Caco-2 (cell line): ENCODE data around the gene HFM1. TPM values are rescaled to one million over a fixed set of nuclear protein-coding genes. Genes with fewer than 3 reads are reported as not detected.
"Not testable (repeated sequence)": the region's sequence is repeated elsewhere in the genome, so short reads cannot be mapped to it uniquely, and the experiment has no call there.

Source experiments
- BruUV-seq: library from RNA; stranded (reverse); fragments of 400-500 nt; replicated peaks from 2 replicates; lab custom pipeline; 2021; lab: Mats Ljungman, UMichigan
- CTCF ChIA-PET: fragments of 300-600 bp; sonication (Branson Sonifier 250); formaldehyde crosslinking; loops from one replicate; lab custom pipeline; 2022; ENCODE audit warnings: antibody characterized with exemption; lab: Charles Lee
- POLR2A ChIA-PET: fragments of 300-600 bp; sonication (Branson Sonifier 250); formaldehyde crosslinking; loops from one replicate; lab custom pipeline; 2022; ENCODE audit warnings: antibody characterized with exemption; lab: Charles Lee
- DNase-seq, 2 experiments: peaks; one replicate each; pipeline versions ENCODE4 v3.0.0 to v3.0.0-alpha.2; 2020 to 2022
- H3K27me3 ChIP-seq: replicated peaks from 2 replicates; pipeline ENCODE4 v1.6.0; 2011; ENCODE audit warnings: low read length; ENCODE audit not compliant: control insufficient read depth, insufficient read depth
- H3K36me3 ChIP-seq: 2 replicates; pipeline ENCODE4 v1.5.1; 2011; ENCODE audit warnings: low read length; ENCODE audit not compliant: control insufficient read depth, insufficient read depth
- H3K4me1 ChIP-seq: fragments of 250-450 bp; sonication (Bioruptor Pico); 2 replicates; pipeline ENCODE4 v1.5.1; 2020; ENCODE audit warnings: mild to moderate bottlenecking
- H3K4me3 ChIP-seq: 2 replicates; pipeline ENCODE4 v1.5.1; 2011; ENCODE audit warnings: low read depth, mild to moderate bottlenecking, control low read depth, low read length
- H3K9me3 ChIP-seq: fragments of 250-450 bp; sonication (Bioruptor Pico); 2 replicates; pipeline ENCODE4 v1.5.1; 2020; ENCODE audit warnings: mild to moderate bottlenecking, moderate library complexity
- H3K27ac Mint-ChIP-seq: one replicate; pipeline ENCODE4 v1.8.0; 2022; ENCODE audit warnings: mixed read lengths; ENCODE audit not compliant: unreplicated experiment
- H3K27me3 Mint-ChIP-seq: one replicate; pipeline ENCODE4 v1.8.0; 2022; ENCODE audit warnings: mixed read lengths; ENCODE audit not compliant: insufficient read depth, unreplicated experiment
- H3K36me3 Mint-ChIP-seq: one replicate; pipeline ENCODE4 v1.8.0; 2022; ENCODE audit warnings: mild to moderate bottlenecking, mixed read lengths; ENCODE audit not compliant: insufficient read depth, unreplicated experiment
- H3K4me1 Mint-ChIP-seq: one replicate; pipeline ENCODE4 v1.8.0; 2022; ENCODE audit warnings: low read depth, mixed read lengths; ENCODE audit not compliant: unreplicated experiment
- H3K4me3 Mint-ChIP-seq: one replicate; pipeline ENCODE4 v1.8.0; 2022; ENCODE audit warnings: mild to moderate bottlenecking, moderate library complexity, mixed read lengths; ENCODE audit not compliant: unreplicated experiment
- H3K9me3 Mint-ChIP-seq: one replicate; pipeline ENCODE4 v1.8.0; 2022; ENCODE audit warnings: mixed read lengths; ENCODE audit not compliant: unreplicated experiment
- CTCF ChIP-seq, 2 experiments: fragments of 200-600 bp in 1 of 2; IDR thresholded peaks; 1 replicate in 1 of 2; 2 replicates in 1 of 2; pipeline versions ENCODE4 v1.5.1 to v1.8.0; 2011 to 2022; ENCODE audit warnings: antibody characterized with exemption in 1 of 2, control low read depth in 1 of 2, inconsistent platforms in 1 of 2, low read depth in 1 of 2, low read length in 1 of 2, mild to moderate bottlenecking in 1 of 2, moderate library complexity in 1 of 2; ENCODE audit not compliant: insufficient read depth in 1 of 2, severe bottlenecking in 1 of 2, unreplicated experiment in 1 of 2
- intact Hi-C: fragments of 100-400 bp; cut with micrococcal nuclease; formaldehyde crosslinking; loops from one replicate; pipeline ENCODE4 v1.10.0; 2022; ENCODE audit not compliant: unreplicated experiment
- total RNA-seq: library from RNA; stranded (reverse); gene quantifications from 2 replicates; pipeline ENCODE4 v1.2.3, GENCODE V29; 2022

HFM1 gene
- total RNA-seq, 1 experiment from 2014 or later = 0.48 TPM

- CTCF ChIA-PET = no interaction called here
- Mint-ChIP-seq H3K9me3 (no peaks in the 10 kb centered on the region), H3K4me1 (no peaks in the 10 kb centered on the region), H3K27me3 (no peaks in the 10 kb centered on the region), H3K36me3 (no peaks in the 10 kb centered on the region), H3K27ac (no peak overlapping the region), H3K4me3 (no peak overlapping the region)
- no peaks in the 10 kb centered on the region for H3K4me1 ChIP-seq
- no peak overlapping the region for H3K4me3 ChIP-seq
- intact Hi-C loops = no loop called here
- POLR2A ChIA-PET = no interaction called here
- no peak for DNase-seq
- TF ChIP-seq CTCF (IDR thresholded peaks at IDR 0.05; ENCODE audit: insufficient read depth in 1 of 2, low read depth in 1 of 2, low read length in 1 of 2, severe bottlenecking in 1 of 2, unreplicated experiment in 1 of 2) = no peak
- H3K27me3 ChIP-seq = no peaks in the 10 kb centered on the region
- H3K9me3 ChIP-seq = no peaks in the 10 kb centered on the region
- BruUV-seq = no TSS peak
- no peaks in the 10 kb centered on the region for H3K36me3 ChIP-seq
These were observed 45.6 kb upstream of the HFM1 start for GRCh38 chr1:91450260-91450659.

DNA sequence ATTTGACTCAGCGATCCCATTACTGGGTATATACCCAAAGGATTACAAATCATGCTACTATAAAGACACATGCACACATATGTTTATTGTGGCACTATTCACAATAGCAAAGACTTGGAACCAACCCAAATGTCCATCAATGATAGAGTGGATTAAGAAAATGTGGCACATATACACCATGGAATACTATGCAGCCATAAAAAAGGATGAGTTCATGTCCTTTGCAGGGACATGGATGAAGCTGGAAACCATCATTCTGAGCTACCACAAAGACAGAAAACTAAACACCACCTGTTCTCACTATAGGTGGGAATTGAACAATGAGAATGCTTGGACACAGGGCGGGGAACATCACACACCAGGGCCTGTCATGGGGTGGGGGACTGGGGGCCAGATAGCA, 43.1 kb upstream of the HFM1 start:
- H3K4me3 ChIP-seq, H3K36me3 ChIP-seq, H3K27me3 ChIP-seq, POLR2A ChIA-PET, BruUV-seq, intact Hi-C loops, H3K9me3 Mint-ChIP-seq, H3K4me3 Mint-ChIP-seq, H3K36me3 Mint-ChIP-seq, H3K9me3 ChIP-seq, H3K4me1 ChIP-seq, CTCF ChIA-PET, H3K27ac Mint-ChIP-seq, H3K27me3 Mint-ChIP-seq, H3K4me1 Mint-ChIP-seq, DNase-seq: not testable (repeated sequence)

DNA sequence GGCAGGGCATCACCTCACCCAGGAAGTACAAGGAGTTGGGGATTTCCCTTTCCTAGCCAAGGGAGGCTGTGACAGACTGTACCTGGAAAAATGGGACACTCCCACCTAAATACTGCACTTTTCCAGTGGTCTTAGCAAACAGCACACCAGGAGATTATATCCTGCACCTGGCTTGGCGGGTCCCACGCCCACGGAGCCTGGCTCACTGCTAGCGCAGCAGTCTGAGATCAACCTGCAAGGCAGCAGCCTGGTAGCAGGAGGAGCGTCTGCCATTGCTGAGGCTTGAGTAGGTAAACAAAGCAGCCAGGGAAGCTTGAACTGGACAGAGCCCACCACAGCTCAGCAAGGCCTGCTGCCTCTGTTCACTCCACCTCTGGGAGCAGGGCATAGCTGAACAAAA, 37.3 kb upstream of the HFM1 start:
- H3K4me3 Mint-ChIP-seq, H3K4me1 ChIP-seq, H3K27me3 ChIP-seq, H3K36me3 ChIP-seq, H3K36me3 Mint-ChIP-seq, H3K4me1 Mint-ChIP-seq, H3K4me3 ChIP-seq, POLR2A ChIA-PET, BruUV-seq, H3K27ac Mint-ChIP-seq, H3K9me3 ChIP-seq, DNase-seq, intact Hi-C loops, H3K27me3 Mint-ChIP-seq, CTCF ChIA-PET: not testable (repeated sequence)
- peaks cover 18% of the 10 kb centered on the region for H3K9me3 Mint-ChIP-seq

DNA sequence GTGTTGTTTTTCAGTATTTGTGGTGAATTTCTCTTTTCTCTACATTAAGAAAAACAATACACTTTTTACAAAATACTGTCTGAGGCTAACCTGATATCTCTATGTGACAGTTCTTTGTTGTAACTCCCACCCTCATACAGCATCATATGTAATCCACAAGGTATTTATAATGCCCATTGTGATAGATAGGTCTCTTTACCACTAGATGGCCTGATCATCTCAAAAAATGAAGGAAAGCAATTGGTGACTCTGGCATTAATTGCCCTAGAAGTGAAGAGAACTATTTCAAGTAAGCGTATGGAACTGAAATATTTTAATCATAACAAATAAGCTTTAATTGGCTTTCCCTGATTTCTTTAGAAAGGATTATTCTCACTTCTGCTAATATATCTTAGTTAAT, 36.2 kb upstream of the HFM1 start:
- Histone ChIP-seq H3K9me3 (no peaks in the 10 kb centered on the region), H3K4me3 (no peak overlapping the region), H3K27me3 (no peaks in the 10 kb centered on the region), H3K4me1 (no peaks in the 10 kb centered on the region), H3K36me3 (no peaks in the 10 kb centered on the region)
- Mint-ChIP-seq H3K4me1 (no peaks in the 10 kb centered on the region), H3K9me3 (peaks cover 18% of the 10 kb centered on the region), H3K27me3 (peaks cover 6% of the 10 kb centered on the region), H3K36me3 (no peaks in the 10 kb centered on the region), H3K27ac (no peak overlapping the region), H3K4me3 (no peak overlapping the region)
- no peak for TF ChIP-seq CTCF (IDR thresholded peaks at IDR 0.05; ENCODE audit: insufficient read depth in 1 of 2, low read depth in 1 of 2, low read length in 1 of 2, severe bottlenecking in 1 of 2, unreplicated experiment in 1 of 2)
- POLR2A ChIA-PET = no interaction called here
- intact Hi-C loops = no loop called here
- no TSS peak for BruUV-seq
- no peak for DNase-seq
- CTCF ChIA-PET = no interaction called here
